Frontal cortex (tissue), 4 donors: ENCODE results near the gene CCS. TPM values are rescaled to one million over a fixed set of nuclear protein-coding genes. Genes with fewer than 3 reads are reported as not detected.

Source experiments
- DNase-seq, 2 donors: peaks; one replicate each; pipeline ENCODE4 v3.0.0; 2012; ENCODE audit warnings: low spot score in 2 of 2
- FAIRE-seq: peaks from 2 replicates; lab custom pipeline; 2012; peaks lifted over from hg19 to GRCh38; lab: Jason Lieb, UNC
- small RNA-seq: library from RNA; depleted of rRNA; stranded (forward); fragments of <200 nt; gene quantifications from one replicate; pipeline ENCODE3, GENCODE V24; 2014
- total RNA-seq: library from RNA; depleted of rRNA; stranded (reverse); fragments of >200 nt; gene quantifications from one replicate; pipeline ENCODE4 v1.2.3, GENCODE V29; 2014
- donor health status: control.
- donor health status: control.
- donor health status: control.

CCS gene
- total RNA-seq, 1 donor from 2014 or later, result 19.2 TPM

GRCh38 chr11:66646828-66647227, 53.8 kb downstream of the CCS start:
- FAIRE-seq (no peak), DNase-seq (no peak)

- no peak for FAIRE-seq
- DNase-seq, result no peak
Measured at GRCh38 chr11:66649903-66650302, 56.9 kb downstream of the CCS start.

- no peak for DNase-seq
Measured at GRCh38 chr11:66651016-66651415, 58.0 kb downstream of the CCS start.

GRCh38 chr11:66652651-66653050, 59.7 kb downstream of the CCS start:
- DNase-seq, result no peak
- FAIRE-seq, result no peak

More at GRCh38 chr11:66651016-66651415, 58.0 kb downstream of the CCS start:
- no peak for FAIRE-seq

- no peak for FAIRE-seq
- no peak for DNase-seq
Measured at GRCh38 chr11:66653123-66653522, 60.1 kb downstream of the CCS start.

Small RNA genes lying within 50 kb of the gene (small RNA-seq; reads per million reads assigned to genes)
- not detected for gene RNU4-39P

Other genes starting within 250 kb of the CCS start
- 19.2 TPM for gene BRMS1, start 248.1 kb upstream of the CCS start, total RNA-seq
- 83.2 TPM for gene B4GAT1, start 245.6 kb upstream of the CCS start, total RNA-seq
- 1.6 TPM for gene SLC29A2, start 221.4 kb upstream of the CCS start, total RNA-seq
- gene NPAS4, start 172.2 kb upstream of the CCS start, total RNA-seq, result under 0.01 TPM
- 17.1 TPM for gene MRPL11, start 154.3 kb upstream of the CCS start, total RNA-seq
- 13.5 TPM for gene PELI3, start 126.3 kb upstream of the CCS start, total RNA-seq
- gene DPP3, start 112.8 kb upstream of the CCS start, total RNA-seq, result 39.1 TPM
- gene BBS1, start 82.5 kb upstream of the CCS start, total RNA-seq, result 41.2 TPM
- gene ZDHHC24, start 47.1 kb upstream of the CCS start, total RNA-seq, result 5.3 TPM
- gene ACTN3, start 46.3 kb upstream of the CCS start, total RNA-seq, result not detected
- gene CTSF, start 24.6 kb upstream of the CCS start, total RNA-seq, result 34.6 TPM
- 1.2 TPM for gene CCDC87, start 122 bp upstream of the CCS start, total RNA-seq
- 24.1 TPM for gene RBM14, start 23.4 kb downstream of the CCS start, total RNA-seq
- gene RBM4, start 45.5 kb downstream of the CCS start, total RNA-seq, result 137 TPM
- 102 TPM for gene RBM4B, start 84.7 kb downstream of the CCS start, total RNA-seq
- 170 TPM for gene SPTBN2, start 136.0 kb downstream of the CCS start, total RNA-seq